Activated T-helper 1 cell treated with anti-CD3 and anti-CD28 coated beads, Interleukin-12 subunit alpha, Interleukin-12 subunit beta, Interleukin-2, Interleukin-4 antibody, amounts not matched to agents 30 ng/mL and 10 ng/mL and 1 ng/mL, durations not matched to agents 14 hours and 24 hours and 36 hours (primary cell): ENCODE results near the gene TMEM236. TPM values are rescaled to one million over a fixed set of nuclear protein-coding genes. Genes with fewer than 3 reads are reported as not detected.
A peak's percentile ranks its signal among the peaks of the same experiment; 100 is the strongest.

ENCODE experiments used
- DNase-seq: peaks from one replicate; pipeline ENCODE4 v3.0.0; 2021; ENCODE audit warnings: low spot score
- H3K27ac Mint-ChIP-seq: one replicate; pipeline ENCODE4 v1.8.0; 2021; ENCODE audit warnings: mild to moderate bottlenecking, mixed read lengths
- H3K27me3 Mint-ChIP-seq: one replicate; pipeline ENCODE4 v1.8.0; 2022; ENCODE audit warnings: mild to moderate bottlenecking, moderate library complexity, mixed read lengths; ENCODE audit not compliant: insufficient read depth
- H3K36me3 Mint-ChIP-seq: one replicate; pipeline ENCODE4 v1.8.0; 2021; ENCODE audit warnings: low read depth, mixed read lengths
- H3K4me1 Mint-ChIP-seq: one replicate; pipeline ENCODE4 v1.8.0; 2021; ENCODE audit warnings: low read depth, mixed read lengths
- H3K4me3 Mint-ChIP-seq: one replicate; pipeline ENCODE4 v1.8.0; 2021; ENCODE audit warnings: mild to moderate bottlenecking, moderate library complexity, mixed read lengths
- H3K9me3 Mint-ChIP-seq: one replicate; pipeline ENCODE4 v1.8.0; 2021; ENCODE audit warnings: mixed read lengths
- intact Hi-C: fragments of 100-400 bp; cut with micrococcal nuclease; formaldehyde crosslinking; loops from one replicate; pipeline ENCODE4 v1.15.1; 2024
- total RNA-seq: library from RNA; stranded (reverse); gene quantifications from 2 replicates; pipeline ENCODE4 v1.2.3, GENCODE V29; 2022

Gene TMEM236
- total RNA-seq, 1 donor from 2014 or later = not detected

DNA sequence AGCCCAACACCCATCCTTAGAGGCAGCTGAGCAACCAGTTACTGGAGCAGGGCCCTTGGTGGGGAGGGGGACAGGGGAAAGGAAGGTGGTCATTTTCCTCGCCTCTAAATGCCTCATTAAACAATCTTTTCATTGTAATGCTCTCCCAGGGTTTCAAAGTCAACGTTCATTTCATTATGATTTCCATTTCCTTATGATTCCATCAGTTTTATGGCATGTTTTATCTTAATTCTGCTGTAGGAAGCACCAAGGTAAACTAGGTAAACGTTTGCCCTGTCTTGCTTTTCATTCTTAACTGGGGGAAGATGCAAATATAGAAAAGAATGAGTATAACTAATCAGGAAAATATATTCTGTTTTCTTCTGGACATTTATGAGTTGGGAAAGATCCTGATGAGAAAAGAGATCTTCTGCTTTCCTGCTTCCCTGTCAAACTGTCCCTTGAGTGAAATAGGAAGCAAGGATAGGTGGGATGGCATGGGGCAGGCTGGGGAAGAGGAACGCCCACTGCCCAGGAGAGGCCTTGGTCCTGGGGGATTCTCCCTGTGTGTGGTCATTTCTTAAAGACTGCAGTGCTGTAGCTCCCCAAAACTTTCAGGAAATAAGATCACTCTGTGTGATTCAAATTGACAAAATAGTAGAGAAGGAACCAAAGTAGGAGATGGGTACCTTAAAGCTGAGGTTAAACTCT is 20.5 kb upstream of the TMEM236 start:
- Mint-ChIP-seq H3K27me3 (no peaks in the 10 kb centered on the region), H3K36me3 (no peaks in the 10 kb centered on the region), H3K4me3 (no peak overlapping the region), H3K27ac (no peak overlapping the region), H3K4me1 (no peaks in the 10 kb centered on the region), H3K9me3 (no peaks in the 10 kb centered on the region)
- intact Hi-C loops = no loop called here
- no peak for DNase-seq

DNA sequence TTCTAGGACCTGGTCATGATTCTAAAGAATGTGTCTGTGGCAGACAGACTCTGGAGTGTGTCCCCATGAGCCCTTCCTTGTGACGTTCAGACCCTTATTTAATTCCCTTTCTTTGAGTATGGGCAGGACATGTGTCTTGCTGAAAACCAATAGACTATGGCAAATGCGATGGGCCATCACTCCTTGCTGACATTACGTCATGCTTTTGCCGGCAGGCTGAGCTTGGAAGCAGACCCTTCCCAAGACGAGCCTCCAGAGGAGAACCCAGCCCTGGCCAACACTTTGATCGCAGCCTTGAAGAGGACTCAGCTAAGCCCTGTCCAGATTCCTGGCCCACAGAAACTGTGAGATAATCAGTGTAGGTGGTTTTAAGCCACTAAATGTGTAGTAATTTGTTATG is 18.4 kb upstream of the TMEM236 start:
- Mint-ChIP-seq H3K9me3 (no peaks in the 10 kb centered on the region), H3K27me3 (no peaks in the 10 kb centered on the region)
- intact Hi-C loops = no loop called here

DNA sequence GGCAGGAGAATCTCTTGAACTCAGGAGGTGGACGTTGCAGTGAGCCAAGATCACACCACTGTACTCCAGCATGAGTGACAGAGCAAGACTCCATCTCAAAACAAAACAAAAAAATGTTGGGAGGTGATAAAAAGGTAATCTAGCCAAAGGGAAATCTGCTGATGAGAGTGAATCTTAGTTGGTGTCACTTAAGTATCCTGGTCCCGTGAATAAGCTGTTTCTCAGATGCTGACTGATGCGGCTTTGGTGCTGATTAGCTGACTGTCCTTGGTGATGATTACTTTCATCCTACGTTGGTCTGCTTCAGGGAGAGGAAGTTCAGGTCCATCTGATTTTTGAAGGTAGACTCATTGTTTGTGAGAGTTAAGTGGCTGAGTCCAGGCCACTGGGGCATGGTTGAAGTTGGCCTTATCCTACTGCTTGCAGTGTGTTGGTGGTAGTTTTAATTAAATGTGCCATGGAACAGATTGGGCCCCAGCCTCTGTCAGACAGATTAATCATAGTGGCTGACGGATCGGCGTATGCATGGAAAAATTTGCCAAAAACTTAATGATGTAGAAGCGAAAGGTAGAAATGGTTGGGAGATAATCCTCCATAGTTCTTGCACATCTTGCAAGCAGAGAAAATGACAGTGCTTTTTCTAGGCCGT is 17.4 kb upstream of the TMEM236 start:
- no peaks in the 10 kb centered on the region for H3K36me3 Mint-ChIP-seq
- DNase-seq = no peak
- H3K4me3 Mint-ChIP-seq = no peak overlapping the region
- H3K4me1 Mint-ChIP-seq = no peaks in the 10 kb centered on the region
- no peaks in the 10 kb centered on the region for H3K9me3 Mint-ChIP-seq
- no peaks in the 10 kb centered on the region for H3K27me3 Mint-ChIP-seq
- H3K27ac Mint-ChIP-seq = no peak overlapping the region
- intact Hi-C loops = no loop called here

More for the DNA sequence above, 18.4 kb upstream of the TMEM236 start:
- H3K4me3 Mint-ChIP-seq = no peak overlapping the region
- H3K36me3 Mint-ChIP-seq = no peaks in the 10 kb centered on the region
- no peaks in the 10 kb centered on the region for H3K4me1 Mint-ChIP-seq
- DNase-seq = no peak
- no peak overlapping the region for H3K27ac Mint-ChIP-seq

DNA sequence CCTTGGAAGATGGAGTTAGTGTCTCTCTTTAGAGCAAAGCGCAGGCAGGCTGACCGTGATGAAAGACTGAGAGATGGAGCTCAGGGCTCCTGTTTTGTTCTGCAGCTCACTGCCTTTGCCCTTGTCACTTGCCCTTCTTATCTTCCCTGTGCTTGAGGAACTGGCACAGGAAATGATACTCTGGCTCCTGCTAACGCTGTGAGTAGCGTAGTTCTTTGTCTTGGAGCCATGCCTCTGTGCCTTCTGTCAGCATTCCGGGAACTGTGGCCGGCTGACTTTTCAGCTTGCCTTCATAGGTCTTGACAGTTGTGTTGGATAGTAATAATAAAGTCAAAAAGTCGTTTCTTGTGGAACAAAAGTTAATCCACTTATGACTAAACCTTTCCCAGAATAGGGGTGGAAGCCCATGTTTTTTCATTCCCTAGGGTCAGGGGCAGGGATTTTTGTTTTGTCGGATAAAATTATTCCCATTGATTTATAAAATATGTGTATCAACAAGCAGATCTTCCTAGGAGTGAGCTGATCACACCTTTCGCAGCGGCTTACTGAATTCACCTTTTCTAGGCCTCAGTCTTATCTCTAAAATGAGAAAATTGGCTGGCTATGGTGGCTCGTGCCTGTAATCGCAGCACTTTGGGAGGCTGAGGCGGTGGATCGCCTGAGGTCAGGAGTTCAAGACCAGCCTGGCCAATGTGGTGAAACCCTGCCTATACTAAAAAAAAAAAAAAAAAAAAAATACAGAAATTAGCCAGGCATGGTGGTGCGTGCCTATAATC is 16.6 kb upstream of the TMEM236 start:
- no peaks in the 10 kb centered on the region for H3K9me3 Mint-ChIP-seq
- no peak overlapping the region for H3K4me3 Mint-ChIP-seq
- no peak overlapping the region for H3K27ac Mint-ChIP-seq
- no peaks in the 10 kb centered on the region for H3K27me3 Mint-ChIP-seq
- H3K36me3 Mint-ChIP-seq = no peaks in the 10 kb centered on the region
- intact Hi-C loops = no loop called here
- H3K4me1 Mint-ChIP-seq = no peaks in the 10 kb centered on the region
- DNase-seq = no peak

DNA sequence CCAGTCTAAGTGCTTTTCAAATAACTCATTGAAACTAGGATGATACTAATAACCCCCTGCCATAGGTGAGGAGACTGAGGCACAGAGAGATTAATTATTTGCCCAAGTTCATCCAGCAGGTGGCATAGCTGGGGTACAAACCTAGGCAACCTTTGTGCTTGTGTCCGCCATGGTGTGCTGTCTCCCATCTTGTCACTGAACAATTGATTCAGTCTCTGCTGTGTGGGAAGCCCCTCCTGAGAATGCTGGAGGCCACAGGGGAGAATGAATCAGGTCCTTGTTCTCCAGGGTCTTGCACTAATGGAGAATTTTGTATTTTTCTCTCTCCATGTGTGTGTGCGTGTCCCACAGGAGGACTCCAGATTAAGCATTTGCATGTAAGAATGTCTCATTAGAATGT is 15.8 kb upstream of the TMEM236 start:
- Mint-ChIP-seq H3K27ac (no peak overlapping the region), H3K4me1 (no peaks in the 10 kb centered on the region), H3K9me3 (no peaks in the 10 kb centered on the region), H3K4me3 (no peak overlapping the region), H3K36me3 (no peaks in the 10 kb centered on the region), H3K27me3 (no peaks in the 10 kb centered on the region)
- DNase-seq = no peak
- intact Hi-C loops = no loop called here

DNA sequence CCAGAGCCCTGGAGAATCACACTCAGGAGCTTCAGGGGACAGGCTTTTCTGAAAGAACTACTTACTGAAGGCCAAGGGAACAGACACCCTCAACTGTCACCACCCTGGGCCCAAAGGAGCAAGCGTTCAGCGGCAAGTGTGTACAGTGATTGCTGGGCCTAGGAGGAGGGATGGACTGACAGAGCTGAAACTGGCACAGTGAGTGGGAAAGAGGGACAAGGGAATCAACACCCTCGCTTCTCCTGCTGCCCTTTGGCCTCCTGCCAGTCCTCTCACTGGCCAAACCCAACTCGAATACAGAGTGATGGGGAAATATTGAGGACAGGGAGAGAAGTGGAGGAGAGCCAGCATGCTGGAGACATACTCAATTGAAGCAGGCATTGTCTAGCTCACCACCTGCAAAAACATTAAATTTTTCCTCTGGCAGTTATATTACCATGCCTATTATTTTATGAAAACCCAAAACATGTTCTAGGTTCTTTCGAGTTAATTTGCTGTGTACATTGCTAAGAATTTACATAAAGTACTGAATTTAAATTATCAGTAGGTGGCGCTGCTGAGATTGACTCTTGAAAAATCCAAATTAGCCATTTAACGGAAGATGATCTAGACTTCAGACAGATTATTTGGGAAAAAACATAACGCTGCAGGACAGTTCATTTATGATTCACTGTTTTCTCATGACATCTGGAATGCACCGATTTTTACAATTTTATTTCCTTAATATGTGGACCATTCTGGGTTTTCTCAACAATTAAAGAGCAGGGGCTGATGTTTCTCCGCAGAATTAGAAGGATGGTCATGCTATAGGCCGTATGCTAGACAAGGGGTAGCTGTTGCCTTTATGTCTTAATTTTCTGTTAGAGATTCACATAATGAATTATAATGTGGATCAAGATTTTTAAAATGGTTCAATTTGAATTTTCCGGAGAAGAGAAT is 14.7 kb upstream of the TMEM236 start:
- Mint-ChIP-seq H3K27me3 (no peaks in the 10 kb centered on the region), H3K27ac (no peak overlapping the region), H3K36me3 (no peaks in the 10 kb centered on the region), H3K9me3 (no peaks in the 10 kb centered on the region), H3K4me3 (no peak overlapping the region), H3K4me1 (no peaks in the 10 kb centered on the region)
- intact Hi-C loops = no loop called here
- no peak for DNase-seq

DNA sequence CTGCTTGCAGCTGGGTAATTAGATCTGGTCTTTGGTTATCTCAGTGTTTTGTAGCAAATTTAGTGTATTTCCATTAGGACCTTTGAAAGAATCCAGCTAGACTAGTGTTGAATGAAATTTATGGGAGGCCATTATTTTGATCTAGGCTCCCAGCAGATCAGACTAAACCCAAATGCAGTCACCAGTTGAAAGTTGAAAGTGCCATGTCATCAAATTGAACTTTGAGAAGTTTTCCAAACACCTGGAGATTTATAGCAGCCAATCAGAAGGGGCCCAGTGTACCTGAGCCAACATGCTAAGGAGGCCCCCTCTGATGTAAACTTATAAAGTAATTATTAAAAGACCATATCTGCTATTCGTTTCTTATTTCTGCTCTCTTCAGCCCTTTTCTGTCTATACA is 11.3 kb upstream of the TMEM236 start:
- no peaks in the 10 kb centered on the region for H3K36me3 Mint-ChIP-seq
- no peak overlapping the region for H3K4me3 Mint-ChIP-seq
- H3K27ac Mint-ChIP-seq = no peak overlapping the region
- no peak for DNase-seq
- peaks cover 14% of the 10 kb centered on the region for H3K4me1 Mint-ChIP-seq
- H3K9me3 Mint-ChIP-seq = no peaks in the 10 kb centered on the region
- H3K27me3 Mint-ChIP-seq = no peaks in the 10 kb centered on the region
- intact Hi-C loops = no loop called here

DNA sequence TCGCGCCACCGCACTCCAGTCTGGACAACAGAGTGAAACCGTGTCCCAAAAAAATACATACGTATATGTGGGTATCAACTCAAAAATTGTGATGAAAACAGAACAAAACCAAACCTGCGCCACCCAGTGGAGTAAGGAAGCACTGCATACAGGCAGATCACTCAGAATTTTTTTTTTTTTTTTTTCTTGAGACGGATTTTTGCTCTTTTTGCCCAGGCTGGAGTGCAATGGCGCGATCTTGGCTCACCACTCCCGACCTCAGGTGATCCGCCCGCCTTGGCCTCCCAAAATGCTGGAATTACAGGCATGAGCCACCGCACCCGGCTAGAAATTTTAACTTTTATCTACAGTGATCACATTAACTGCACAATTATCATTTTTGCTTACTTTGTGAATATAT is 9.1 kb upstream of the TMEM236 start:
- Mint-ChIP-seq H3K4me3 (no peak overlapping the region), H3K4me1 (peaks cover 14% of the 10 kb centered on the region)

DNA sequence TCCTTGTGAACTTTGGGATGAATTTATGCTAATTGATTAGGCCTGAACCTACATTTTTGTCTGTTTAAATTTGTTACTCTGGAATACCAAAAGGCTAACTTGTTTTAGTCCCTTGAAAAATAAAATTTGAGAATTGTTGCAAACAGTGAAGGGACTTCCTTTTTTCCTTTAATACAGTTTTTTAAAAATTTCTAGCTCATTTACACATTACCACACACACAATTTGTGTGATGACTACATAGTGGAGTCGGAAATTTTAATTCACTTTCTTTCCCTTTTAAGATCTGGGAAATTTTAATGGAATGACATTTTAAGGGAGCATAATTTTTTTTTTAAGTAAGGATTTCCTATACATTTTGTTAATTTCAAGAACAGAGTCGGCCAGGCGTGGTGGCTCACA is 8.6 kb upstream of the TMEM236 start:
- peaks cover 14% of the 10 kb centered on the region for H3K4me1 Mint-ChIP-seq
- no peak overlapping the region for H3K4me3 Mint-ChIP-seq
- H3K9me3 Mint-ChIP-seq = no peaks in the 10 kb centered on the region
- H3K36me3 Mint-ChIP-seq = no peaks in the 10 kb centered on the region
- no peak overlapping the region for H3K27ac Mint-ChIP-seq
- intact Hi-C loops = loop anchor here (1.0 kb wide), 1 partner anchor 136 kb away; no protein-coding TSS in a partner anchor
- H3K27me3 Mint-ChIP-seq = no peaks in the 10 kb centered on the region
- no peak for DNase-seq

More for the DNA sequence above, 9.1 kb upstream of the TMEM236 start:
- no peaks in the 10 kb centered on the region for H3K27me3 Mint-ChIP-seq
- H3K36me3 Mint-ChIP-seq = no peaks in the 10 kb centered on the region
- H3K27ac Mint-ChIP-seq = no peak overlapping the region
- H3K9me3 Mint-ChIP-seq = no peaks in the 10 kb centered on the region
- intact Hi-C loops = loop anchor here (1.0 kb wide), 1 partner anchor 136 kb away; no protein-coding TSS in a partner anchor
- peak; percentile 37 for DNase-seq

DNA sequence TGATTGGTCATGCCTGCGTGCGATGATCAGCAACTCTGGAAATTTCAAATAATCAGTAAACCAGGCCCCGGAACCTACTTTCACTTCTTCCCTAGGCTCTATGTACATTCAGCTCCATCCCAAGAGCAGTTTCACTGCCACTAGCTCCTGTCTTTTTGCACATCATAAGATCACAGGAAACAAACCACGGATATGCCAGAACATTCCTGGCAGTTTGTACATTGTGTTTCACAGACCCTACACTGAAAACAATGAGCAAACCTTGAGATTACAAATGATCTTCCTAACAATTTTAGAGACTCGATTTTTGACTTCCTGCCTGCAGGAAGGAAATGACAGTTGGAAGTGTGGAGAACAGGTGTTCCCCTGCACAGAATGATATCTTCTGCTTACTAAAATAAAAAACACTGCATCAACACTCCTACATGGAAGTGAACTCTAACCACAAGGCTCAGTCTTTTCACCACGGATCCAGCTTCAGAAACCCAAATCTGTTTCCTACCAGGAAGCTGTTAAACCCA is 7.6 kb upstream of the TMEM236 start:
- Mint-ChIP-seq H3K4me1 (peaks cover 14% of the 10 kb centered on the region), H3K27ac (no peak overlapping the region), H3K27me3 (no peaks in the 10 kb centered on the region), H3K4me3 (no peak overlapping the region), H3K36me3 (no peaks in the 10 kb centered on the region), H3K9me3 (no peaks in the 10 kb centered on the region)
- DNase-seq = no peak
- intact Hi-C loops = no loop called here

DNA sequence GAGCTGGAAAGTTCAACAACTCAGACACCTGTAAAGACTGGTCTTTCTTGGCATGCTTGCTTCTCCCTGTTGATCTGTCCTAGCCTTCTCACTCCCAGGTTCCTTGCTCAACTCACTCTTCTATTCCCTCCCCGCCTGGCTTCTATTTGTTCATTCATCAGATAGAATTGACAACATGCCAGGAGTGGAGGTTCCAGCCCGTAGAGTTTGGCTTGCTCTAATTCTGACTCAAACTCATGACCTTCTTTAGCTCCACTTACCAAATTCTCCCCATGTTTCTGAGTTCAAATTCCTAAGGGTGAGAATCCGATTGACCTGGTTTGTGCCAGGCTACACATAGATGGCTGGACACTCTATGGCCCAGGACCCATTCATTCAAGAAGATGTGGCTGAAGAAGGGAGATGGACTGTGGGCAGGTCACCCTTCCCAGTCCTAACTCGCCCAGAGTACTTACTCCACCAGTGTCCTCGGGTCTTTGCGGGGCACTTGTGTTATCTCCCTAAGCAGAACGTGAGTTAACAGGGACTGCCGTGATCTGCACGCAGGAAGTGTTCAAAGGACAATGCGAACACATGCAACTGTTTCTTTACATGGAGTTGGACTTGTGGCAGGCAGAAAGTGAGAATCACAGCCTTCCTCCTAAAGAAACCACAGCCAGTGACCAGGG is 4.0 kb upstream of the TMEM236 start:
- Mint-ChIP-seq H3K4me1 (peaks cover 10% of the 10 kb centered on the region), H3K27ac (no peak overlapping the region), H3K27me3 (no peaks in the 10 kb centered on the region), H3K36me3 (no peaks in the 10 kb centered on the region), H3K9me3 (no peaks in the 10 kb centered on the region), H3K4me3 (no peak overlapping the region)
- intact Hi-C loops = no loop called here
- DNase-seq = no peak

DNA sequence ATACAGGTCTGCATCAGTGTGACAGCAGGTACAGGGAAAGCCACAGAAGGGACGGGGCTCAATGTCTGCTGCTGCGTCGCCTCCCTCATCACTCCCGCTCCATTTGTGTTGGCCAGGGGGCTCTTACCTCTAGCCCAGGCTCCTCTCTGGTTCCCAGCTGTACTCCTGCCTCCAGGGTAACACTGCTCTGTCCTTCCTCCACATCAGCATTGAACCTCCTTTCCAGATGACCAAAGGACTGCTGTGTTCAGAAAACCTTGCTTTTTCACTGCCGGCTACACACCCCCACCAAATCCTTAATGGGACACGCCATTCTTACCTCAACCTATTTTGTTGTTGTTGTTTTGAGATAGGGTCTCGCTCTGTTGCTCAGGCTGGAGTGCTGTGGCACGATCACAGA is 2.1 kb upstream of the TMEM236 start:
- no peak overlapping the region for H3K27ac Mint-ChIP-seq
- H3K4me3 Mint-ChIP-seq = no peak overlapping the region
- no peak for DNase-seq
- H3K4me1 Mint-ChIP-seq = no peaks in the 10 kb centered on the region
- intact Hi-C loops = no loop called here
- H3K9me3 Mint-ChIP-seq = no peaks in the 10 kb centered on the region
- no peaks in the 10 kb centered on the region for H3K36me3 Mint-ChIP-seq
- no peaks in the 10 kb centered on the region for H3K27me3 Mint-ChIP-seq
